Activated naive CD4-positive, alpha-beta T cell treated with anti-CD3 and anti-CD28 coated beads for 36 hours (primary cell): ENCODE data around the gene SLC30A3. TPM values are rescaled to one million over a fixed set of nuclear protein-coding genes. Genes with fewer than 3 reads are reported as not detected.
"Not testable (repeated sequence)": the region's sequence is repeated elsewhere in the genome, so short reads cannot be mapped to it uniquely, and the experiment has no call there.

Experiments used
- CTCF ChIA-PET: fragments of 350-600 bp; sonication (Branson Sonifier 250); formaldehyde crosslinking; loops from one replicate; lab custom pipeline; 2021; ENCODE audit warnings: antibody characterized with exemption; lab: Charles Lee
- DNase-seq: peaks from one replicate; pipeline ENCODE4 v3.0.0-alpha.2; 2020
- H3K27ac Mint-ChIP-seq: one replicate; pipeline ENCODE4 v1.8.0; 2021; ENCODE audit warnings: mild to moderate bottlenecking, mixed read lengths
- H3K27me3 Mint-ChIP-seq: one replicate; pipeline ENCODE4 v1.8.0; 2021; ENCODE audit warnings: low read depth, mixed read lengths
- H3K36me3 Mint-ChIP-seq: one replicate; pipeline ENCODE4 v1.8.0; 2021; ENCODE audit warnings: low read depth, mixed read lengths
- H3K4me1 Mint-ChIP-seq: one replicate; pipeline ENCODE4 v1.8.0; 2021; ENCODE audit warnings: low read depth, mixed read lengths
- H3K4me3 Mint-ChIP-seq: one replicate; pipeline ENCODE4 v1.8.0; 2021; ENCODE audit warnings: mild to moderate bottlenecking, moderate library complexity, mixed read lengths
- H3K9me3 Mint-ChIP-seq: one replicate; pipeline ENCODE4 v1.8.0; 2021; ENCODE audit warnings: mixed read lengths
- intact Hi-C: fragments of 100-400 bp; cut with micrococcal nuclease; formaldehyde crosslinking; loops from one replicate; pipeline ENCODE4 v1.15.1; 2023
- total RNA-seq, 2 experiments: library from RNA; stranded (reverse); gene quantifications; one replicate each; pipeline ENCODE4 v1.2.3, GENCODE V29; 2021

Gene SLC30A3
- total RNA-seq, 2 experiments from 2014 or later, result 0.55 to 0.67 TPM

GRCh38 chr2:27281855-27282559 is 19.2 kb upstream of the SLC30A3 start, which contains the start of gene TRIM54:
TSS of gene TRIM54 (plus strand) at chr2:27282429. CDS start at chr2:27282732, 303 bp downstream.
- intact Hi-C loops, result no loop called here
- DNase-seq, result no peak
- no peaks in the 10 kb centered on the region for H3K9me3 Mint-ChIP-seq
- H3K36me3 Mint-ChIP-seq, result no peaks in the 10 kb centered on the region
- H3K4me1 Mint-ChIP-seq, result peaks cover 2% of the 10 kb centered on the region
- CTCF ChIA-PET, result interaction anchor here (0.6 to 5.3 kb wide), 12 partner anchors 9 to 327 kb away, joined by 3 to 68 read pairs (median 5); no protein-coding TSS in a partner anchor
- no peak within 1 kb of the TSS for H3K27ac Mint-ChIP-seq
- H3K4me3 Mint-ChIP-seq, result no peak within 1 kb of the TSS
- peaks cover 2% of the 10 kb centered on the region for H3K27me3 Mint-ChIP-seq

- no peak overlapping the region for H3K27ac Mint-ChIP-seq
- H3K27me3 Mint-ChIP-seq, result peaks cover 2% of the 10 kb centered on the region
- H3K9me3 Mint-ChIP-seq, result no peaks in the 10 kb centered on the region
- no peaks in the 10 kb centered on the region for H3K36me3 Mint-ChIP-seq
- H3K4me3 Mint-ChIP-seq, result no peak overlapping the region
- CTCF ChIA-PET, result interaction anchor here (0.6 to 5.3 kb wide), 13 partner anchors 9 to 326 kb away, joined by 3 to 68 read pairs (median 5); partner anchors contain the start of gene SLC30A3
- intact Hi-C loops, result no loop called here
- peaks cover 2% of the 10 kb centered on the region for H3K4me1 Mint-ChIP-seq
- no peak for DNase-seq
Measured at GRCh38 chr2:27281442-27281841, 18.6 kb upstream of the SLC30A3 start.

DNA sequence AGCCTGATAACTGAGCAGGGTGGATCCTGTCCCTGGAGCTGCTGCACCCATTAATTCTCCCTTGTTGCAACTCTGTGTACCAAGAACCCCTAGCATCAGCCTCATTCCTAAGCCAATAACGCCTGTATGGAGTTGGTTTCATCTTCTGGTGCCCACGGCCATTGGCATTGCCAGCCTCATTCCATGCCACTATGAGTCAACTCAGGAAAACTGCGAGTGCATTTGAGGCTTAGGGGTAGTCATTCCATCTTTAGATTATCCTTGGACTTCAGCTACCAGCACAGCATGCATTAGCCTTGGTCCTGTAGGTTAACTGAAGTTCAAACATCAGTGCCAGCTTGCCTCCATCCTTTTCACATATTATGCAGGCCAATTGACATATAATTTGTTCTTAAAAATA is 18.0 kb upstream of the SLC30A3 start:
- CTCF ChIA-PET, result interaction anchor here (0.5 to 5.3 kb wide), 15 partner anchors 10 to 256 kb away, joined by 3 to 68 read pairs (median 5); partner anchors contain the start of gene SLC30A3
- no peak for DNase-seq
- Mint-ChIP-seq H3K4me1 (peaks cover 2% of the 10 kb centered on the region), H3K27ac (no peak overlapping the region), H3K36me3 (no peaks in the 10 kb centered on the region), H3K4me3 (no peak overlapping the region), H3K9me3 (no peaks in the 10 kb centered on the region), H3K27me3 (peaks cover 2% of the 10 kb centered on the region)
- intact Hi-C loops, result loop anchor here (1.0 kb wide), 6 partner anchors 16 to 320 kb away; partner anchors contain the start of gene KHK

GRCh38 chr2:27278010-27278409 is 15.2 kb upstream of the SLC30A3 start:
- peaks cover 2% of the 10 kb centered on the region for H3K4me1 Mint-ChIP-seq
- CTCF ChIA-PET, result interaction anchor here (3.5 to 5.3 kb wide), 4 partner anchors 13 to 180 kb away, joined by 33 to 68 read pairs (median 39); partner anchors contain the start of gene SLC30A3
- no peaks in the 10 kb centered on the region for H3K9me3 Mint-ChIP-seq
- no peak for DNase-seq
- peaks cover 2% of the 10 kb centered on the region for H3K27me3 Mint-ChIP-seq
- intact Hi-C loops, result no loop called here
- H3K27ac Mint-ChIP-seq, result no peak overlapping the region
- no peaks in the 10 kb centered on the region for H3K36me3 Mint-ChIP-seq
- no peak overlapping the region for H3K4me3 Mint-ChIP-seq

GRCh38 chr2:27275211-27276150 is 12.6 kb upstream of the SLC30A3 start, which contains the start of gene DNAJC5G:
TSS of gene DNAJC5G (plus strand) at chr2:27275433. CDS start at chr2:27276729, 1,296 bp downstream.
- CTCF ChIA-PET, result interaction anchor here (0.6 to 1.1 kb wide), 5 partner anchors 11 to 332 kb away, joined by 3 to 8 read pairs (median 4); no protein-coding TSS in a partner anchor

DNA sequence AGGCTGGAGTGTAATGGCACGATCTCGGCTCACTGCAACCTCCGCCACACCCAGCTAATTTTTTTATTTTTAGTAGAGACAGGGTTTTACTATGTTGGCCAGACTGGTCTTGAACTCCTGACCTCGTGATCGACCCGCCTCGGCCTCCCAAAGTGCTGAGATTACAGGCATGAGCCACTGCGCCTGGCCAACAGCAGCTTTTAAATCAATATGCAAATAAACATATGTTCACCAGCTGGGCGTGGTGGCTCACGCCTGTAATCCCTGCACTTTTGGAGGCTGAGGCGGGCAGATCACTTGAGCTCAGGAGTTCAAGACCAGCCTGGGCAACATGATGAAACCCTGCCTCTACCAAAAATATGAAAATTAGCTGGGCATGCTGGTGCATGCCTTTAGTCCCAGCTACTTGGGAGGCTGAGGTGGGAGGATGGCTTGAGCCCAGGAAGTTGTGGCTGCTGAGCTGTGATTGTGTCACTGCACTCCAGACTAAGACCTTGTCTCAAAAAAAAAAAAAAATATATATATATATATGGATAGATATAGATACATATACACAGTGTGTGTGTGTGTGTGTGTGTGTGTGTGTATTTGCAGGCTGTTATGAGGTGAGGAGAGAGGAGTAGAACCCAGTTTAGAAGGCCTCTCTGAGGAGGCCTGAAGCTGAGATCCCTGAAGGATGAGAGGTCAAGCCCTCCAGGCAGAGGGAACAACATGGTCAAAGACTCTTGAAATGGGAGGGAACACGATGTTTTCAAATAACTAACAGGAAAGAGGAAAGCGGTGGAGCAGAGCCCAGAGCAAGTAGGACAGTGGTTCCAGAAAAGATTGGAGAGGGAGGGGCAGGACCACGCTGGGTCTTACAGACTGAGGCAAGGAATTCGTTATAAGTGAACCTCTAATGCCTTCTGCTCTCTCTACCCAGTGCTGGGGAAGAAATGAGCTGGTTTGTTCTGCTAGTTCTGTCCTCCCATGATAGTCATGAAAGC is 10.0 kb upstream of the SLC30A3 start:
- H3K27me3 Mint-ChIP-seq, intact Hi-C loops: not testable (repeated sequence)
- CTCF ChIA-PET, result interaction anchor here (0.6 to 3.5 kb wide), 10 partner anchors 7 to 427 kb away, joined by 3 to 20 read pairs (median 4); no protein-coding TSS in a partner anchor

More at GRCh38 chr2:27275211-27276150, 12.6 kb upstream of the SLC30A3 start, which contains the start of gene DNAJC5G:
- H3K4me1 Mint-ChIP-seq, result peaks cover 2% of the 10 kb centered on the region
- H3K27me3 Mint-ChIP-seq, result peaks cover 2% of the 10 kb centered on the region
- intact Hi-C loops, result no loop called here
- H3K36me3 Mint-ChIP-seq, result no peaks in the 10 kb centered on the region
- H3K27ac Mint-ChIP-seq, result no peak within 1 kb of the TSS
- DNase-seq, result no peak
- H3K4me3 Mint-ChIP-seq, result no peak within 1 kb of the TSS
- H3K9me3 Mint-ChIP-seq, result no peaks in the 10 kb centered on the region

DNA sequence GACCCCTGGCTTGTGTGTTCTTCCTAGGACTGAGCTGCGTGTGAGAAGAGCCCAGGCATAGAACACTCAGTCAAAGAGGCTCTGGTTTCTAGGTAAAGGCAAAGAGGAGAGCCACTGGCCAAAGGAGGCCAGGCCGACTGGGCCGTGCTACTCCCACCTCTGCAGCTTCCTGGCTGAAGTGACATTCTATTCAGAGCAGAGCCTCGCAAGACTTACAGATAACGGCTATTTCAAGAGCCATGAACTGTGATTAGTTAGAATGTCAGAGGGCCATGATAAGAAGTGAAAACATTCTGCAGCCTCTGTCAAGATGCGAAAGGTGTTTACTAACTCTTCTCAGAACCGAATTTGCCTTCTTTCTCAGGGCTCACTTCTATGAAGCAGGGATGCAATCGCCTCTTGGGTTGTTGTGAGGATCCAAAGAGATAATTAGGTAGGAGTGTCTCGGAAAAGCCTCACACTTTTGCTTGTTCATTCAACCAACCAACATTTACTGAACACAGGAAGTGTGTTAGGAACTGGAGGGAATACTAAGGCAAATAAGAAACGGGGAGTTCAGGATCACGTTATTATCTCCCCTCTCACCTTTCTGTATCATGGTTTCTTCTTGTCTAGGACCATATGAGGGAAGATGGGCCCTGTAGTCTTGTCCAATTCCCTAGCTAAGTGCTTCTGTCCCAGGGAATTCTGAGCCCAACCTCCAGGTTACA is 8.9 kb upstream of the SLC30A3 start:
- CTCF ChIA-PET, result interaction anchor here (0.6 to 3.5 kb wide), 5 partner anchors 8 to 426 kb away, joined by 4 to 20 read pairs (median 5); no protein-coding TSS in a partner anchor
- H3K4me3 Mint-ChIP-seq, result no peak overlapping the region
- DNase-seq, result no peak
- no peaks in the 10 kb centered on the region for H3K36me3 Mint-ChIP-seq
- H3K4me1 Mint-ChIP-seq, result no peaks in the 10 kb centered on the region
- no peaks in the 10 kb centered on the region for H3K9me3 Mint-ChIP-seq
- intact Hi-C loops, result no loop called here
- no peak overlapping the region for H3K27ac Mint-ChIP-seq
- peaks cover 3% of the 10 kb centered on the region for H3K27me3 Mint-ChIP-seq

More for the DNA sequence above, 10.0 kb upstream of the SLC30A3 start:
- H3K27ac Mint-ChIP-seq, H3K9me3 Mint-ChIP-seq, H3K4me1 Mint-ChIP-seq, H3K4me3 Mint-ChIP-seq, DNase-seq, H3K36me3 Mint-ChIP-seq: not testable (repeated sequence)

DNA sequence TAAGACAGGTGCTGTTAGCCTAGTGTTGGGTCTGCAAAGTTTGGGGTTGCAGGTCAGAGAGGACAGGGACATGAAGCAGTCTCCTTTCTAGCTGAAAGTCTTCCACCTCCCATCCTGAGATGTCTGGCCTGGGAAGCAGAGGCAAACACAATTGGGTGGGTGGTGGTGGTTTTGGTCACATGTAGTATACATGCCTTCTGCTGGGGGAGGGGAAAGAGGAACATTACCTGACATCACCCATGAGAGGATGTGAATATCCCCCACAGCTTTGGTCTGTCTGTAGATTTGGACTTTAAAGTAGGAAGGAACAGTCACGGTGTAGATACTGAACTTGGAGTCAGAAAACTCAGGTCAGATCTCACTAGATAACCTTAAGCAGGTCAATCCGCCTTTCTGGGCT is 7.8 kb upstream of the SLC30A3 start:
- Mint-ChIP-seq H3K4me3 (no peak overlapping the region), H3K27me3 (peaks cover 3% of the 10 kb centered on the region), H3K4me1 (no peaks in the 10 kb centered on the region), H3K36me3 (no peaks in the 10 kb centered on the region), H3K9me3 (no peaks in the 10 kb centered on the region), H3K27ac (no peak overlapping the region)
- CTCF ChIA-PET, result interaction anchor here (0.6 to 3.5 kb wide), 3 partner anchors 9 to 162 kb away, joined by 3 to 20 read pairs (median 6); no protein-coding TSS in a partner anchor
- no peak for DNase-seq
- intact Hi-C loops, result no loop called here

- Mint-ChIP-seq H3K27me3 (peaks cover 8% of the 10 kb centered on the region), H3K4me1 (peaks cover 3% of the 10 kb centered on the region), H3K27ac (no peak overlapping the region), H3K4me3 (no peak overlapping the region), H3K36me3 (no peaks in the 10 kb centered on the region), H3K9me3 (no peaks in the 10 kb centered on the region)
- no peak for DNase-seq
- CTCF ChIA-PET, result interaction anchor here (1.0 to 3.5 kb wide), 2 partner anchors 10 to 32 kb away, joined by 6 to 20 read pairs; no protein-coding TSS in a partner anchor
- intact Hi-C loops, result no loop called here
Measured at GRCh38 chr2:27270131-27270530, 7.3 kb upstream of the SLC30A3 start.

DNA sequence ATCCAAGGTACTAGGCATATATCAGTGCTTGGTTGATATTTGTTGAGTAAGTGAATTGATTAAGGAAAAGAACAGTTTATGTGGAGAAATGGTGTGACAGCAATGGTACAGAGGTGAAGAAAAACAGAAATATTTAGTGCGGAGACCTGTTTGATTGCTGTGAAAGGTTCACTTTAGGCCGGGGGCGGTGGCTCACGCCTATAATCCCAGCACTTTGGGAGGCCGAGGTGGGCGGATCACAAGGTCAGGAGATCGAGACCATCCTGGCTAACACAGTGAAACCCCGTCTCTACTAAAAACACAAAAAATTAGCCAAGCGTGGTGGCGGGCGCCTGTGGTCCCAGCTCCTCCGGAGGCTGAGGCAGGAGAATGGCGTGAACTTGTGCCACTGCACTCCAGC is 5.4 kb upstream of the SLC30A3 start:
- intact Hi-C loops, H3K27ac Mint-ChIP-seq, H3K9me3 Mint-ChIP-seq, H3K4me3 Mint-ChIP-seq, DNase-seq, H3K36me3 Mint-ChIP-seq: not testable (repeated sequence)
- Mint-ChIP-seq H3K4me1 (peaks cover 15% of the 10 kb centered on the region), H3K27me3 (peaks cover 21% of the 10 kb centered on the region)
- CTCF ChIA-PET, result interaction anchor here (0.8 to 0.9 kb wide), 2 partner anchors 11 kb away, joined by 3 to 4 read pairs; no protein-coding TSS in a partner anchor
